GM19351 (cell line): ENCODE results near the gene STK25.

Source experiments
- ATAC-seq: cut with Tn5 transposase; IDR thresholded peaks from one replicate; pipeline ENCODE4 v1.9.1; 2021; ENCODE audit warnings: mild to moderate bottlenecking, moderate library complexity; ENCODE audit not compliant: unreplicated experiment

STK25 gene

DNA sequence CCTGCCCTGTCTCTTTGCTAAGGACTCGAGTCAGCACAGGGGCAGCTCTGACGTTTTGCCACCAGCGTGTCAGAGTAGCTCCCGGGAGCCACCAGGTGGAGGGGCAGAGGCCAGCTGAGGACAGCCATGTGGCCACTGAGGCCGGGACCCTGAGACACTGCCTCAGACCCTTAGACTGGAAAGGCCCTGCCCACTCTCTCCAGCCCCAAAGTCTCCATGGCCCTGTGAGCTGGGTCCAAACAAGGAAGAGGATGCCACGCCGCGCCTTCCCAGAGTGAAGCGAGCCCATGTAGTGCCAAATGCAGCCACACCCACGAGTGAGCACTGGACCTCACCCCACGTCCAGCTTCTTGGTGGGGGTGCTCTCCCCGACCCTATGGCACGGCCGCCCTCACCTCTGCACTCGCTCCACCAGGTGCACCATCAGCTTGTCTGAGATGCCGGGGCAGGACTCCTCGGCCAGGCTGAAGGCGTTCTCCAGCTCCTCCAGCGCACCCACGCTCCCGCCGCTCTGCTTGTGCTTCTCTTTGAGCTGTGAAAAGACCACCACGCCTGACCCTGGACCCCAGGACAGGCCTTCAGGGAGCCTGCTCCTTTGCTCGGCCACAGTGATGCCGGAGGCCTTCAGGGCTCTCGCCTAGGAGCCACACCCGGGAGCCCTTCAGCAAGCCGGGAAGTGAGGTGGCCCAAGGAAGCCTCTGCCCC lies 12.2 kb downstream of the STK25 start:
- no peak for ATAC-seq

GRCh38 chr2:241495172-241496002 lies 13.0 kb downstream of the STK25 start:
- ATAC-seq = no peak

- no peak for ATAC-seq
Observed at GRCh38 chr2:241494311-241494908, 14.0 kb downstream of the STK25 start.

- no peak for ATAC-seq
Observed at GRCh38 chr2:241493092-241493491, 15.3 kb downstream of the STK25 start.

- no peak for ATAC-seq
Observed at GRCh38 chr2:241492174-241492565, 16.2 kb downstream of the STK25 start.

- no peak for ATAC-seq
Observed at GRCh38 chr2:241491549-241492173, 16.7 kb downstream of the STK25 start.

DNA sequence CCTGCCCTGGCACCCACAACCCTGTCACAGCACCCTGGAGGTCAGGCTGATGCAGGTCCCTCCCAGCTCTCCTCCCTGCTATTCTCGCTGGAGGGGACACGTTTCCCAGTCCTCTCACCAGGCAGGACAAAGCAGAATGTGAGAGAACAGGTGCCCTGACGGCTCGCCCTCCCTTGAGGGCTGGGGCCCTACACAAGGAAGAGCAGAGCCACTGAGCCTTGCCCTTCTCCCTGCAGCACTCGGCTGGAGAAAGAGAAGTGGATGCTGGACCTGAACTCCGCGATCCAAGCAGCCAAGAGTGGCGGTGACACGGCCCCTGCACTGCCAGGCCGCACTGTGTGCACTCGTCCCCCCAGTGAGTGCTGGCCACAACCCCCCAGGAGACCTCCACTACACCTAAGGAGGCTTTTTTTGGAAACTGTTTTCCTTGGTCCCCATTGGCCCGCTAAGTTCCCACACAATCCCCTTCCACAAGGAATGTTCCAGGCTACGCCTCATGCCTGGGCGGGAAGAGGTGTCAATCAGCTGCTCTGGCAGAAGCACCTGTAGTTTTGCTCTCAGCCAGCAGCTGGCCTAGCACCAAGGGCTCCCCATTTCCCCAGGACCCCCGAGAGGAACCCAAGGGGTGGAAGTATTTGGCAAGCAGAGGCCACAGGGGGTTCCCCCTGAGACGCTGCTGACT lies 17.4 kb downstream of the STK25 start:
- ATAC-seq = no peak

DNA sequence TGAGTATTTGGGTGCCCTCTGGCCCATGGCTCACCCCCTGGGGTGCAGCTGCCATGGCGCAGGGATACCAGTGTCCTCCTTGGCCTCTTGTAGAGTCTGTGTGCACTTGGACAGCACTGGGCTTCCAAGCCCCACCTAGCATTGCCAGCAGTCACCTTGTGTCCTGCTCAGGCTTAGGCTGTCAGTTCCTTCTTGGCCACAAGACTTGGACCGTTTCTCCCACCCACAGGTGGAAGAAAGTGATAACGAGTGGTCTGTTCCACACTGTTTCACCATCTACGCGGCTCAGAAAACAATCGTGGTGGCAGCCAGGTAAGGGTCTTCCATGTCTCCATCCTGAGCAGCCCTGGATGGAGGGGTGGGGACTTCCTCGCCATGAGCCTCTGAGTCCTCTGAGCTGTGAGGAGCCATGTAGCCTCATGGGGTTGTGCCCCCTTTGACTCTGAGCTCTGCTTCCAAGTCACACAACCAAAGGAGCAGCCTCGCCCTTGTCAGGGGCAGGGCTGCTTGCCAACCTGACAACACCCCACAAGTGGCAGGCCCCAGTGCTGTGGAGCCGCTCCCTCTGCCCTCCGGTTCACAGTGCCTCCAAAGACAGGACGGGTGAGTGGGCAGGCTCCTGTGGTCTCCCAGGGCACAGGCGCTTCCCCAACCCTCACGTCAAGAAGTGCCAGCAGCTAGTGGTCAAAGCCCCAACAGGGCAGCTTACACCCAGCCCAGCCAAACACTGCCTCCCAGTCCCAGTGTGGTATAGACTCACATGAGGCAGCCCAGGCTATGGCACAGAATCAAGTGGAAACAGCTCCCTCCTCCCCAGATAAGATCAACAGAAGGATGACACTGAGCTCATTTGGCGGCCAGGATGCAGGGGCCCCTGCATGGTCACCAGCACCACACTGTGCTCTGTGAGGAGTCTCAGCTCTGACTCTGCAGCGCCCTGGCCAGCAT lies 18.4 kb downstream of the STK25 start:
- ATAC-seq = no peak

DNA sequence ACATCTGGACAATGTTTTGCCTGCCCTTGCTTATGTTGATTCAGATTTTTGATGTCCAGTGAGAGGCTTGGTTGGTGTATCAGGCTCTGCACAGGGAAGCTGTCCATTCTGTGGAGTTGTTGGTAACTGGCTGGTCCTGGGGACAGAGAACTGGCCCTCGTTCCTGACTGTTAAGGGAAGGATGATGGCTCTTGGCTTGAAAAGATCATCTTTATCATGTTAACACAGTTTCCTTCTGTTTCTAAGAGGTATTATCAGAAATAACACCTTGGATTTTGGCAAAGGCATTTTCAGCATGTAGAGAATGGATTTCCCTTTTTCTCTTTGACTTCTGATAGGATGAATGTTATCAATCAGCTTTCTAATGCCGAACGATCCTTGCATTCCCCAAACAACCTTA lies 19.3 kb downstream of the STK25 start:
- ATAC-seq = no peak

- no peak for ATAC-seq
Observed at GRCh38 chr2:241485172-241485911, 23.0 kb downstream of the STK25 start.

DNA sequence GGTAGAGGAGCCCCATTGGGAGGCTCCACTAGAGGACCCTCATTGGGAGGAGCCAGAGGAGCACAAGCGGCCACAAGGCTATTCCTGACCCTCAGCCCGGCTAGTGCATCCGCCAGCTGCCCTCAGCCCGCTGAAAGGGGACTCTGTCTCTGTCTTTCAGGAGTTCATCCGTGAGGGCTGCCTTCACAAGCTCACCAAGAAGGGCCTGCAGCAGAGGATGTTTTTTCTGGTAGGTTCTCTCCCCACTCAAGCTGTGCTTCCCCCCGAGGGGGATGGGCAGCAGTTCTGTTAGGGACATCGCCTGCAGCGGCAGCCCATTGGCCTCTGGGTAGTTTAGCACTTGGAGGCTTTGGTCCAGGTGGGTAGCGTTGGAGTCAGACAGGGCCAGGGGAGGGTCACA lies 25.1 kb downstream of the STK25 start:
- no peak for ATAC-seq

GRCh38 chr2:241482126-241482955 lies 26.0 kb downstream of the STK25 start:
- no peak for ATAC-seq

GRCh38 chr2:241481687-241482086 lies 26.7 kb downstream of the STK25 start:
- ATAC-seq = no peak

- no peak for ATAC-seq
Observed at GRCh38 chr2:241479026-241479898, 29.1 kb downstream of the STK25 start.

DNA sequence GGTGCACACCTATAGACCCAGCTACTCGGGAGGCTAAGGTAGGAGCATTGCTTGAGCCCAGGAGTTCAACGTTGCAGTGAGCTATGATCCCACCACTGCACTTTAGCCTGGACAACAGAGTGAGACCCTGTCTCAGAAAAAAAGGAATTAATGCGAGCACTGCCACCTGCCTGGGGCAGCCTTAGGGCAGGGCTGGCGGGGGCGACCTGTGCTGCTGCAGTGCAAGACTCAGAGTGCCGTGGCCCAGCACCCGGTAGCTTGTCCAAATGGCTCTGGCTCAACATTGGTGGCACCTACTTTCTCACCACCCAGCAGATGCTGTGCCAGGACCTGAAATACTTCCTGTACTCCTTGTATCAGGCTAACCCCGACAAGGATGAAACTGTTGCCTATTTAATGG lies 30.2 kb downstream of the STK25 start:
- ATAC-seq = no peak

- no peak for ATAC-seq
Observed at GRCh38 chr2:241475267-241475666, 33.1 kb downstream of the STK25 start.

DNA sequence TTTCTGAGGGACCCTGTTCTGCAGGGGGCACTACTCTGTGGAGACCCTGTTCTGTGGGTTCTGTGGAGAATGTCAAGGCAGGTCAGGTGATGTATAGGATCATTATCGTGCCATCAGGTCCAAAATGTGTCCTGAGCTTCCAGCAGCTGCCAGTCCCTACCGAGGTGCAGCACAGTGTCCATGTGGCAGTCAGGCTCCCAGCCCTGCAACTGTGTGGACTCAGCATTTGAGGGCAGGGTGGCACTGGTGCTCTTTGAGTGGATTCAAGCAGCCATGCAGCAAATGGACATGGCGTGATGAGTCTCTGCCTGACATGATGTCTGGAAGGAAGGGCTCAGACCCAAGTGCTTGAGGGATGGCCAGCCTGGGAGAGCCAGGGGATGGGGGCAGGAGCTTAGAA lies 35.0 kb downstream of the STK25 start:
- ATAC-seq = no peak
